Activated naive CD8-positive, alpha-beta T cell treated with anti-CD3 and anti-CD28 coated beads, Interleukin-2, amount 50 U/mL, for 24 hours (primary cell): ENCODE data around the gene IL36A.

Experiments
- ATAC-seq: fragments of 150-1000 bp; cut with Tn5 transposase; one replicate; pipeline ENCODE4 v1.10.0; 2021
- DNase-seq: peaks from one replicate; pipeline ENCODE4 v3.0.0; 2021
- H3K27ac Mint-ChIP-seq: one replicate; pipeline ENCODE4 v1.8.0; 2021; ENCODE audit warnings: mild to moderate bottlenecking, mixed read lengths
- H3K27me3 Mint-ChIP-seq: one replicate; pipeline ENCODE4 v1.8.0; 2021; ENCODE audit warnings: mixed read lengths
- H3K36me3 Mint-ChIP-seq: one replicate; pipeline ENCODE4 v1.8.0; 2021; ENCODE audit warnings: low read depth, mixed read lengths
- H3K4me1 Mint-ChIP-seq: one replicate; pipeline ENCODE4 v1.8.0; 2021; ENCODE audit warnings: mixed read lengths
- H3K4me3 Mint-ChIP-seq: one replicate; pipeline ENCODE4 v1.8.0; 2021; ENCODE audit warnings: mild to moderate bottlenecking, moderate library complexity, mixed read lengths
- H3K9me3 Mint-ChIP-seq: one replicate; pipeline ENCODE4 v1.8.0; 2021; ENCODE audit warnings: mixed read lengths

IL36A gene

DNA sequence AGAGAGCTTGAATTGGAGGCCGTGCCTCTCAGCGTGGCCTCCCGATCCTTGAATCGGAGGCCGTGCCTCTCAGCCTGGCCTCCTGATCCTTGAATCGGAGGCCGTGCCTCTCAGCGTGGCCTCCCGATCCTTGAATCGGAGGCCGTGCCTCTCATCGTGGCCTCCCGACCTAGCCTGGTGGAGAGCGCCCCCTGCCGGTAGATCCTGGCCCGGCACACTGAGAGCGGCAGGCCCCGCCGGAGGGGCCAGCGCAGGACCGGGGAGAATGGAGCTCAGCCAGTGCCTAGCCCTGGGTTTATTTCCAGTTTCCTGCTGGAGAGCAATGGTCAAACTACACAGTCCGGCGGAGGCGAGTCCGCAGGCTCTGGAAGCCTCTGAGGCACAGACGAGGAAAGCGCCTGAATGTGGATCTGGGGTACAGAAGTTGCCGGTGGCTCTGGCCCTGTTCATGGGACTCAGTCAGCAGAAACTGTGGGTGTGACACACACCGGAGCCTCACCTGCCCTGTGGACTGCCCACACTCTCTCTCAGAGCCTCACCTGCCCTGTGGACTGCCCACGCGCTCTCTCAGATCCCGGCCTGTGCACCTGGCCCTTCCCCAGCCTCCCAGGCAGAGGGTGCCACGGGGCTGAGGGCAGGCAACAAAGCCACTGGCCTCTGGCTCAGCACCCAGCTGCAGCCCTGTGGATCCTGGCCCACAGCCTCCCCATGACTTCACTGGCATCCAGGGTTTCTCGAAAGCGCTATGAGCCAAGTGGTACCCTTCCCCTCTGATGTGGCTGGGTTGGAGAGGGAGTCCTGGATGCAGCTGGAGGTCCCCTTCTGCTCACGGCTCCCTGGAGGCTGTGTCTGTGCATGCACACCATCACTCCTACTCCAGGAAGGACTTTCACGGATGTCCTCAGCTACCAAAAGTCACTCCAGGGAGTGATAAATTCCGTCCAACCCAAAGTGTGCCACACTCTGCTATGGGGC lies 45.9 kb downstream of the IL36A start:
- Mint-ChIP-seq H3K27ac (no peak overlapping the region), H3K9me3 (peaks cover 25% of the 10 kb centered on the region), H3K27me3 (no peaks in the 10 kb centered on the region), H3K4me1 (peaks cover 5% of the 10 kb centered on the region), H3K36me3 (peaks cover 14% of the 10 kb centered on the region), H3K4me3 (no peak overlapping the region)
- no peak for DNase-seq
- ATAC-seq: no peak

DNA sequence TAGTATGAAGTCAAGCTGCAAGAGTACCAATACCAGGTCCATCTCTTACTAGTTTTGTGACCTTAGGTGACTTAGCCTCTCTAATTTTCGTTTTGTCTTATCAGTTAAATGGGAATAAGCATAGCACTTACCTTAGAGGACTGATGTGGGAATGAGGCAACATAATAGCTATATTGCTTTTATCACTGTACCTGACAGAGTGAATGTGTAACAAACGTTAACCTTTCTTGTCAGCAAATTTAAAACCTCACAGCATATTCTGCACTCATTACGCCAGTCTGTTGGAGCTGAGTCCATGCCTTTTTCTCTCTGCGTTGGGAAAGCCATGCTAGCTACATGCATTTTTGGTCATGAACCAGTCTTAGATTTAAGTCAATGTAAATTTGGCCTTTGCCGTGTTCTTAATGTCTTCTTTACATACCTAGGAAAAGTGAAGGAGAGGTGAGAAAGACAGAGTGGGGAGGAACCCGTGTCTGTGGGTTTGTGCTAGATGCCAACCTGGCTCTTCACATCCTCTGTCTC lies 47.2 kb downstream of the IL36A start, which contains the start of gene IL36B:
Gene IL36B (minus strand): TSS at position 472 of the 522 bp plus-strand sequence.
- Mint-ChIP-seq H3K9me3 (peaks cover 29% of the 10 kb centered on the region), H3K4me1 (peaks cover 11% of the 10 kb centered on the region), H3K36me3 (peaks cover 16% of the 10 kb centered on the region), H3K4me3 (no peak within 1 kb of the TSS), H3K27me3 (no peaks in the 10 kb centered on the region), H3K27ac (no peak within 1 kb of the TSS)
- DNase-seq (no peak), ATAC-seq (no peak)

DNA sequence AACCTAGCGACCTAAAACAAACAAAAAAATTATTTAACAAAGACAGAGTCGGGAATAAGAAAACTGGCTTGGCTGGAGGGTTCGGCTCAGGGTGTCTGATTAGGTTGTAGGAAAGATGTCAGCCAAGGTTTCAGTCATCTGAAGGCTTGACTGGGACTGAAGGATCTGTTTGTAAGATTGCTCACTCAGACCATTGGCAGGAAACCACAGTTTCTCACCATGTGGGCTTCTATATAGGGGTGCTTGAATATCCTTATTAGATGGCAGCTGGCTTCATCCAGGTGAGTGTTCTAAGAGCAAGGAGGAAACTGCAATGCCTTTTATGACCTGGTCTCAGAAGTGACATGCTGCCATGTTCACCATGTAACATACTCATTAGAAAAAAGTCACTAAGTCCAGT lies 48.4 kb downstream of the IL36A start:
- no peak for ATAC-seq
- peaks cover 16% of the 10 kb centered on the region for H3K36me3 Mint-ChIP-seq
- peaks cover 11% of the 10 kb centered on the region for H3K4me1 Mint-ChIP-seq

DNA sequence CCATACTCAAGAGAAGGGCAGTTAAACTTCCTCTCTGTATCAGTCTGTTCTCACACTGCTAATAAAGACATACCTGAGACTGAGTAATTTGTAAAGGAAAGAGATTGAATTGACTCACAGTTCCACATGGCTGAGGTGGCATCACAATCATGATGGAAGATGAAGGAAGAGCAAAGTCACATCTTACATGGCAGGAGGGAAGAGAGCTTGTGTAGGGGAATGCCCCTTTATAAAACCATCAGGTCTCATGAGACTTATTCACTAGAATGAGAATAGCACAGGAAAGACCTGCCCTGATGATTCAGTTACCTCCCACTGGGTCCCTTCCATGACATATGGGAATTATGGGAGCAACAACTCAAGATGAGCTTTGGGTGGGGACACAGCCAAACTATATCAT lies 48.8 kb downstream of the IL36A start:
- H3K36me3 Mint-ChIP-seq: peaks cover 16% of the 10 kb centered on the region
- no peak overlapping the region for H3K27ac Mint-ChIP-seq
- DNase-seq (no peak), ATAC-seq (no peak)
- peaks cover 29% of the 10 kb centered on the region for H3K9me3 Mint-ChIP-seq
- H3K27me3 Mint-ChIP-seq: no peaks in the 10 kb centered on the region
- H3K4me3 Mint-ChIP-seq: no peak overlapping the region
- peaks cover 11% of the 10 kb centered on the region for H3K4me1 Mint-ChIP-seq

More for the DNA sequence above, 48.4 kb downstream of the IL36A start:
- Mint-ChIP-seq H3K4me3 (no peak overlapping the region), H3K27me3 (no peaks in the 10 kb centered on the region), H3K9me3 (peaks cover 29% of the 10 kb centered on the region), H3K27ac (no peak overlapping the region)
- DNase-seq: no peak

DNA sequence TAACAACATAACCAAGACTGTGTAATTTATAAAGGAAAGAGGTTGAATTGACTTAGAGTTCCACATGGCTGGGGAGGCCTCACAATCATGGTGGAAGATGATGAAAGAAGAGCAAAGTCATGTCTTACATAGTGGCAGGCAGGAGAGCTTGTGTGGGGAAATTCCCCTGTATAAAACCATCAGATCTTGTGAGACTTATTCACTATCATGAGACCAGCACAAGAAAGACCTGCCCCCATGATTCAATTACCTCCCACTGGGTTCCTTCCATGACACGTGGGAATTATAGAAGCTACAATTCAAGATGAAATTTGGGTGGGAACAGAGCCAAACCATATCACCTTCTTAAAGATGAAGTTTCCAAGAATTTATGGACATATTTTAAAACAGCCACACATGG lies 51.3 kb downstream of the IL36A start:
- Mint-ChIP-seq H3K4me1 (peaks cover 11% of the 10 kb centered on the region), H3K27ac (peak overlapping the region; percentile 4), H3K4me3 (no peak overlapping the region), H3K27me3 (no peaks in the 10 kb centered on the region), H3K36me3 (peaks cover 16% of the 10 kb centered on the region), H3K9me3 (peaks cover 29% of the 10 kb centered on the region)
- peak; percentile 57 for ATAC-seq
- DNase-seq: no peak

DNA sequence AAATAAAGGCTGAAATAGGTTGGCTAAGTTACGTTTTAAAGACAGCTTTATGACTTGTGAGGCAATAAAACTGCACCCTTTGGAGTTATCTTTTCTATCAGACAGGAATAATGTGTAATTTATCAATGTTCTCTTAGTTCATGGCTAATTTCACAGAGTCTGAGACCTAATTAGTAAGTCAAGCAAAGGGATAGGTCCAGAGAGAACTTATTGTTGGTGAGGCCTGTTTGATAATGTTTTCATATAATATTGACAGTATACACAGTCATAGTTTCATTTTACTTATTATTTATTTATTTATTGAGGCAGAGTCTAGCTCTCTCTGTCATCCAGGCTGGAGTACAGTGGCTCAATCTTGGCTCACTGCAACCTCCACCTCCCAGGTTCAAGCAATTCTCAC lies 51.9 kb downstream of the IL36A start:
- peaks cover 11% of the 10 kb centered on the region for H3K4me1 Mint-ChIP-seq
- no peak overlapping the region for H3K27ac Mint-ChIP-seq
- H3K4me3 Mint-ChIP-seq: no peak overlapping the region
- ATAC-seq (no peak), DNase-seq (no peak)
- peaks cover 29% of the 10 kb centered on the region for H3K9me3 Mint-ChIP-seq
- H3K27me3 Mint-ChIP-seq: no peaks in the 10 kb centered on the region
- H3K36me3 Mint-ChIP-seq: peaks cover 16% of the 10 kb centered on the region
